Measurements from ENCODE around the gene STMP1.

STMP1 gene

GRCh38 chr7:135706038-135706742 is 43.9 kb downstream of the STMP1 start:
- H3K9ac ChIP-seq (ENCODE audit: low read length): no peak overlapping the region
- H3K27me3 ChIP-seq (replicated peaks; ENCODE audit: control insufficient read depth, insufficient read depth, low read length): no peaks in the 10 kb centered on the region
- no peaks in the 10 kb centered on the region for H3K4me1 ChIP-seq (ENCODE audit: control insufficient read depth, insufficient read depth, low read length)
- no peaks in the 10 kb centered on the region for H3K9me3 ChIP-seq (ENCODE audit: control insufficient read depth, low read length)
- H3K36me3 ChIP-seq (ENCODE audit: control insufficient read depth, insufficient read depth, low read length, severe bottlenecking): no peaks in the 10 kb centered on the region
- no peak overlapping the region for H3K4me3 ChIP-seq (ENCODE audit: low read length)
- DNase-seq (ENCODE audit: low read depth): no peak

- no peak overlapping the region for H3K4me3 ChIP-seq (ENCODE audit: low read length)
- no peak overlapping the region for H3K9ac ChIP-seq (ENCODE audit: low read length)
- no peaks in the 10 kb centered on the region for H3K4me1 ChIP-seq (ENCODE audit: control insufficient read depth, insufficient read depth, low read length)
These were observed 44.7 kb downstream of the STMP1 start for GRCh38 chr7:135706858-135707569.

GRCh38 chr7:135707570-135707966 is 45.3 kb downstream of the STMP1 start:
- Histone ChIP-seq H3K4me1 (ENCODE audit: control insufficient read depth, insufficient read depth, low read length) (no peaks in the 10 kb centered on the region), H3K9me3 (ENCODE audit: control insufficient read depth, low read length) (no peaks in the 10 kb centered on the region), H3K27me3 (replicated peaks; ENCODE audit: control insufficient read depth, insufficient read depth, low read length) (no peaks in the 10 kb centered on the region), H3K36me3 (ENCODE audit: control insufficient read depth, insufficient read depth, low read length, severe bottlenecking) (no peaks in the 10 kb centered on the region), H3K9ac (ENCODE audit: low read length) (no peak overlapping the region), H3K4me3 (ENCODE audit: low read length) (no peak overlapping the region)
- no peak for DNase-seq (ENCODE audit: low read depth)

More at GRCh38 chr7:135706858-135707569, 44.7 kb downstream of the STMP1 start:
- DNase-seq (ENCODE audit: low read depth): no peak
- H3K27me3 ChIP-seq (replicated peaks; ENCODE audit: control insufficient read depth, insufficient read depth, low read length): no peaks in the 10 kb centered on the region
- H3K9me3 ChIP-seq (ENCODE audit: control insufficient read depth, low read length): no peaks in the 10 kb centered on the region
- H3K36me3 ChIP-seq (ENCODE audit: control insufficient read depth, insufficient read depth, low read length, severe bottlenecking): no peaks in the 10 kb centered on the region

- DNase-seq (ENCODE audit: low read depth): no peak
- Histone ChIP-seq H3K27me3 (replicated peaks; ENCODE audit: control insufficient read depth, insufficient read depth, low read length) (no peaks in the 10 kb centered on the region), H3K36me3 (ENCODE audit: control insufficient read depth, insufficient read depth, low read length, severe bottlenecking) (no peaks in the 10 kb centered on the region), H3K4me1 (ENCODE audit: control insufficient read depth, insufficient read depth, low read length) (no peaks in the 10 kb centered on the region), H3K4me3 (ENCODE audit: low read length) (no peak overlapping the region), H3K9me3 (ENCODE audit: control insufficient read depth, low read length) (no peaks in the 10 kb centered on the region), H3K9ac (ENCODE audit: low read length) (no peak overlapping the region)
These were observed 45.7 kb downstream of the STMP1 start for GRCh38 chr7:135708041-135708440.

GRCh38 chr7:135709508-135709907 is 47.2 kb downstream of the STMP1 start:
- Histone ChIP-seq H3K4me3 (ENCODE audit: low read length) (no peak overlapping the region), H3K27me3 (replicated peaks; ENCODE audit: control insufficient read depth, insufficient read depth, low read length) (no peaks in the 10 kb centered on the region), H3K4me1 (ENCODE audit: control insufficient read depth, insufficient read depth, low read length) (peaks cover 5% of the 10 kb centered on the region), H3K36me3 (ENCODE audit: control insufficient read depth, insufficient read depth, low read length, severe bottlenecking) (no peaks in the 10 kb centered on the region), H3K9ac (ENCODE audit: low read length) (no peak overlapping the region), H3K9me3 (ENCODE audit: control insufficient read depth, low read length) (no peaks in the 10 kb centered on the region)
- DNase-seq (ENCODE audit: low read depth): peak; percentile 39

- DNase-seq (ENCODE audit: low read depth): no peak
These were observed 48.3 kb downstream of the STMP1 start for GRCh38 chr7:135710417-135711138.

GRCh38 chr7:135711139-135711469 is 48.8 kb downstream of the STMP1 start:
- DNase-seq (ENCODE audit: low read depth): no peak
- no peaks in the 10 kb centered on the region for H3K36me3 ChIP-seq (ENCODE audit: control insufficient read depth, insufficient read depth, low read length, severe bottlenecking)
- no peak overlapping the region for H3K4me3 ChIP-seq (ENCODE audit: low read length)
- H3K9ac ChIP-seq (ENCODE audit: low read length): no peak overlapping the region
- H3K27me3 ChIP-seq (replicated peaks; ENCODE audit: control insufficient read depth, insufficient read depth, low read length): no peaks in the 10 kb centered on the region
- H3K9me3 ChIP-seq (ENCODE audit: control insufficient read depth, low read length): no peaks in the 10 kb centered on the region
- H3K4me1 ChIP-seq (ENCODE audit: control insufficient read depth, insufficient read depth, low read length): peaks cover 5% of the 10 kb centered on the region

More at GRCh38 chr7:135710417-135711138, 48.3 kb downstream of the STMP1 start:
- no peaks in the 10 kb centered on the region for H3K36me3 ChIP-seq (ENCODE audit: control insufficient read depth, insufficient read depth, low read length, severe bottlenecking)
- H3K9me3 ChIP-seq (ENCODE audit: control insufficient read depth, low read length): no peaks in the 10 kb centered on the region
- no peak overlapping the region for H3K4me3 ChIP-seq (ENCODE audit: low read length)
- peaks cover 5% of the 10 kb centered on the region for H3K4me1 ChIP-seq (ENCODE audit: control insufficient read depth, insufficient read depth, low read length)
- H3K27me3 ChIP-seq (replicated peaks; ENCODE audit: control insufficient read depth, insufficient read depth, low read length): no peaks in the 10 kb centered on the region
- no peak overlapping the region for H3K9ac ChIP-seq (ENCODE audit: low read length)

- no peak for DNase-seq (ENCODE audit: low read depth)
- Histone ChIP-seq H3K27me3 (replicated peaks; ENCODE audit: control insufficient read depth, insufficient read depth, low read length) (no peaks in the 10 kb centered on the region), H3K9ac (ENCODE audit: low read length) (no peak overlapping the region), H3K4me1 (ENCODE audit: control insufficient read depth, insufficient read depth, low read length) (peaks cover 11% of the 10 kb centered on the region), H3K9me3 (ENCODE audit: control insufficient read depth, low read length) (no peaks in the 10 kb centered on the region), H3K4me3 (ENCODE audit: low read length) (no peak overlapping the region), H3K36me3 (ENCODE audit: control insufficient read depth, insufficient read depth, low read length, severe bottlenecking) (no peaks in the 10 kb centered on the region)
These were observed 50.0 kb downstream of the STMP1 start for GRCh38 chr7:135712182-135712782.

GRCh38 chr7:135712796-135713195 is 50.5 kb downstream of the STMP1 start:
- no peak overlapping the region for H3K4me3 ChIP-seq (ENCODE audit: low read length)
- H3K9me3 ChIP-seq (ENCODE audit: control insufficient read depth, low read length): no peaks in the 10 kb centered on the region
- no peak overlapping the region for H3K9ac ChIP-seq (ENCODE audit: low read length)
- H3K4me1 ChIP-seq (ENCODE audit: control insufficient read depth, insufficient read depth, low read length): peaks cover 11% of the 10 kb centered on the region
- DNase-seq (ENCODE audit: low read depth): no peak
- H3K36me3 ChIP-seq (ENCODE audit: control insufficient read depth, insufficient read depth, low read length, severe bottlenecking): no peaks in the 10 kb centered on the region
- no peaks in the 10 kb centered on the region for H3K27me3 ChIP-seq (replicated peaks; ENCODE audit: control insufficient read depth, insufficient read depth, low read length)

GRCh38 chr7:135713836-135714470 is 51.6 kb downstream of the STMP1 start:
- H3K4me1 ChIP-seq (ENCODE audit: control insufficient read depth, insufficient read depth, low read length): peaks cover 11% of the 10 kb centered on the region
- no peak overlapping the region for H3K4me3 ChIP-seq (ENCODE audit: low read length)
- H3K36me3 ChIP-seq (ENCODE audit: control insufficient read depth, insufficient read depth, low read length, severe bottlenecking): no peaks in the 10 kb centered on the region
- H3K27me3 ChIP-seq (replicated peaks; ENCODE audit: control insufficient read depth, insufficient read depth, low read length): no peaks in the 10 kb centered on the region
- H3K9me3 ChIP-seq (ENCODE audit: control insufficient read depth, low read length): no peaks in the 10 kb centered on the region
- H3K9ac ChIP-seq (ENCODE audit: low read length): no peak overlapping the region
- DNase-seq (ENCODE audit: low read depth): peak; percentile 67
